Measurements from ENCODE around the gene NHSL1. TPM values are rescaled to one million over a fixed set of nuclear protein-coding genes. Genes with fewer than 3 reads are reported as not detected.

Gene NHSL1
- total and polyA plus RNA-seq, 9 donors: 0.84 to 7.1 (median 2.6) TPM

- intact Hi-C loops (cut with DNase I): loop anchor here in 1 of 4 donors (10.0 kb wide), 1 partner anchor 412 kb away; no protein-coding TSS in a partner anchor
- no peaks in the 10 kb centered on the region for H3K4me1 ChIP-seq (ENCODE audit: insufficient read depth)
- no peak for DNase-seq
- TF ChIP-seq EP300 (IDR thresholded peaks at IDR 0.05): no peak
- TF ChIP-seq, protein P1, sequence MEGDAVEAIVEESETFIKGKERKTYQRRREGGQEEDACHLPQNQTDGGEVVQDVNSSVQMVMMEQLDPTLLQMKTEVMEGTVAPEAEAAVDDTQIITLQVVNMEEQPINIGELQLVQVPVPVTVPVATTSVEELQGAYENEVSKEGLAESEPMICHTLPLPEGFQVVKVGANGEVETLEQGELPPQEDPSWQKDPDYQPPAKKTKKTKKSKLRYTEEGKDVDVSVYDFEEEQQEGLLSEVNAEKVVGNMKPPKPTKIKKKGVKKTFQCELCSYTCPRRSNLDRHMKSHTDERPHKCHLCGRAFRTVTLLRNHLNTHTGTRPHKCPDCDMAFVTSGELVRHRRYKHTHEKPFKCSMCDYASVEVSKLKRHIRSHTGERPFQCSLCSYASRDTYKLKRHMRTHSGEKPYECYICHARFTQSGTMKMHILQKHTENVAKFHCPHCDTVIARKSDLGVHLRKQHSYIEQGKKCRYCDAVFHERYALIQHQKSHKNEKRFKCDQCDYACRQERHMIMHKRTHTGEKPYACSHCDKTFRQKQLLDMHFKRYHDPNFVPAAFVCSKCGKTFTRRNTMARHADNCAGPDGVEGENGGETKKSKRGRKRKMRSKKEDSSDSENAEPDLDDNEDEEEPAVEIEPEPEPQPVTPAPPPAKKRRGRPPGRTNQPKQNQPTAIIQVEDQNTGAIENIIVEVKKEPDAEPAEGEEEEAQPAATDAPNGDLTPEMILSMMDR (IDR thresholded peaks at IDR 0.05): no peak
- TF ChIP-seq POLR2A (IDR thresholded peaks at IDR 0.05): no peak
- H3K36me3 ChIP-seq: no peaks in the 10 kb centered on the region
- H3K27me3 ChIP-seq: no peaks in the 10 kb centered on the region
- H3K9me3 ChIP-seq: no peaks in the 10 kb centered on the region
- H3K4me3 ChIP-seq: no peak overlapping the region
- whole genome bisulfite sequencing, 3 donors: 42 to 56% (median 43%) methylated on average over 11 of the region's 11 CpGs
- H3K27ac ChIP-seq: no peak overlapping the region
These were observed 27.5 kb upstream of the NHSL1 start for GRCh38 chr6:138526822-138527235.

- Histone ChIP-seq H3K27ac (no peak overlapping the region), H3K4me1 (ENCODE audit: insufficient read depth) (no peaks in the 10 kb centered on the region), H3K27me3 (no peaks in the 10 kb centered on the region), H3K9me3 (no peaks in the 10 kb centered on the region), H3K36me3 (no peaks in the 10 kb centered on the region), H3K4me3 (no peak overlapping the region)
- WGBS, 3 donors: 84 to 91% (median 88%) methylated on average over 4 of the region's 4 CpGs
- DNase-seq: no peak
- intact Hi-C loops (cut with DNase I): loop anchor here in 1 of 4 donors (10.0 kb wide), 1 partner anchor 411 kb away; no protein-coding TSS in a partner anchor
- no peak for TF ChIP-seq EP300 (IDR thresholded peaks at IDR 0.05)
- no peak for TF ChIP-seq POLR2A (IDR thresholded peaks at IDR 0.05)
- TF ChIP-seq, protein P1 (IDR thresholded peaks at IDR 0.05): no peak
These were observed 26.1 kb upstream of the NHSL1 start for GRCh38 chr6:138525355-138525754.

GRCh38 chr6:138524526-138524925 lies 25.2 kb upstream of the NHSL1 start:
- intact Hi-C loops (cut with DNase I): loop anchor here in 1 of 4 donors (10.0 kb wide), 1 partner anchor 410 kb away; no protein-coding TSS in a partner anchor
- Histone ChIP-seq H3K4me3 (no peak overlapping the region), H3K9me3 (no peaks in the 10 kb centered on the region), H3K36me3 (no peaks in the 10 kb centered on the region), H3K4me1 (ENCODE audit: insufficient read depth) (no peaks in the 10 kb centered on the region), H3K27ac (no peak overlapping the region), H3K27me3 (no peaks in the 10 kb centered on the region)
- TF ChIP-seq POLR2A (IDR thresholded peaks at IDR 0.05) (no peak), EP300 (IDR thresholded peaks at IDR 0.05) (no peak)
- TF ChIP-seq, protein P1 (IDR thresholded peaks at IDR 0.05): no peak
- 31 to 42% (median 41%) methylated on average over 2 of the region's 2 CpGs for WGBS, 3 donors
- no peak for DNase-seq

DNA sequence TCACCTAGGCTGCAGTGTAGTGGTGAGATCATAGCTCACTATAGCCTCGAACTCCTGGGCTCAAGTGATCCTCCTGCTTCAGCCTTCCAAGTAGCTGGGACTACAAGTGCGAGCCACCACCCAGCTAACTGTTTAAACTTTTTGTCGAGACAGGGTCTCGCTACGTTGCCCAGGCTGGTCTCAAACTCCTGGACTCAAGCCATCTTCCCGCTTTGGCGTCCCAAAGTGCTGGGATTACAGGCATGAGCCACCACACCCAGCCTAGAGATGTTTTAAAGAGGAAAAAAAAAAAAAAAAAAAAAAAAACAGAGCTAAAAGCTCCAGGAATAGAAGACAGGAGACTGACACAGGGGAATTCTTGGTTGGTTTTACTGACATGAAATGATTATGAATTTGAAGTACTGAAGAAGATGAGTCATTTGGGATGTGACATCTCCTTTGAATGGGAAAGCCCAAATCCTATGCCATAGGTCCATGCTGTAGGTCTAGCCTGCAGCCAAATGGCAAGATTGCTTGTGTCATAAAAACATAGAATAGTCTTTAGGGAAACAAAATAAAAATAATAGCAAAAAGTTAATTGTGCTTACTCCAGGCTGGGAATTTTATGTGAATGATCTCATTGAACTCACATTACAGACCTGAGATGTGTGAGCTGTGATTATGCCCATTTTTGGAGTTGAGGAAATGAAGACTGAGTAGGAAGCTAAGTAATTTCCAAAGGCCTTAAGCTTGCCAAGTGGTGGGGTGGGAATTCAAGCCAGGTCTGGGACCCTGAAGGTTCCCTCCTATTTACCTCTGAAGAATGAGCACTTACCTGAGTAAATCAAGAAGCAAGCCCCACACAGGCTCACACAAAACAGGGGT lies 24.3 kb upstream of the NHSL1 start:
- H3K4me1 ChIP-seq (ENCODE audit: insufficient read depth): no peaks in the 10 kb centered on the region
- WGBS, 3 donors: 84 to 93% (median 92%) methylated on average over 7 of the region's 7 CpGs
- intact Hi-C loops (cut with DNase I): loop anchor here in 1 of 4 donors (10.0 kb wide), 1 partner anchor 409 kb away; no protein-coding TSS in a partner anchor

More for the DNA sequence above, 24.3 kb upstream of the NHSL1 start:
- Histone ChIP-seq H3K27me3 (no peaks in the 10 kb centered on the region), H3K4me3 (no peak overlapping the region), H3K9me3 (no peaks in the 10 kb centered on the region), H3K36me3 (no peaks in the 10 kb centered on the region), H3K27ac (no peak overlapping the region)
- TF ChIP-seq, protein P1 (IDR thresholded peaks at IDR 0.05): no peak
- TF ChIP-seq EP300 (IDR thresholded peaks at IDR 0.05): no peak
- no peak for TF ChIP-seq POLR2A (IDR thresholded peaks at IDR 0.05)
- DNase-seq: no peak

Measured in ovary (tissue), 9 donors.